GM12878 (cell line): ENCODE results near the gene ZNF804B. TPM values are rescaled to one million over a fixed set of nuclear protein-coding genes. Genes with fewer than 3 reads are reported as not detected.

Experiments
- CUX1 ChIP-seq: IDR thresholded peaks from 2 replicates; pipeline ENCODE4 v1.6.1; 2012; ENCODE audit warnings: improper control_type of control experiment, low read depth, low read length; ENCODE audit not compliant: insufficient replicate concordance
- NBN ChIP-seq: fragments of 450-650 bp; IDR thresholded peaks from 2 replicates; pipeline ENCODE4 v1.6.1; 2016
- SMAD5 ChIP-seq: IDR thresholded peaks from 2 replicates; pipeline ENCODE4 v1.6.1; 2016; ENCODE audit warnings: antibody characterized with exemption, low read depth
- ZBED1 ChIP-seq: IDR thresholded peaks from 2 replicates; pipeline ENCODE4 v1.6.1; 2016; ENCODE audit warnings: borderline replicate concordance
- ZNF592 ChIP-seq: fragments of 450-650 bp; IDR thresholded peaks from 2 replicates; pipeline ENCODE4 v1.6.1; 2017; ENCODE audit warnings: mild to moderate bottlenecking, moderate library complexity
- polyA plus RNA-seq, 11 experiments: library from polyadenylated mRNA; depleted of rRNA in 4 of 11; unstranded in 6 of 11; stranded (reverse) in 5 of 11; fragments of >200 nt; fragmentation: Nextera tagmentation in 4 of 11; fragmentation: Illumina TruSeq in 1 of 11; extraction: Ambion mirVana in 4 of 11; extraction: Trizol in 1 of 11; gene quantifications; 1 replicate in 1 of 11; 2 replicates in 10 of 11; pipeline versions ENCODE4 v1.2.1 to v1.2.3, GENCODE V29; 2011 to 2016; ENCODE audit warnings: inconsistent platforms in 2 of 11, missing spikeins in 2 of 11, low read depth in 1 of 11
- total RNA-seq, 4 experiments: library from RNA; depleted of rRNA in 3 of 4; stranded (reverse); fragments of >200 nt in 3 of 4; fragmentation: Illumina TruSeq in 1 of 4; extraction: Trizol in 1 of 4; gene quantifications; 2 replicates each; pipeline versions ENCODE4 v1.2.1 to v1.2.3, GENCODE V29; 2013 to 2021

ZNF804B gene
- total and polyA plus RNA-seq, 10 of the 15 experiments (the other 5 are each of a cell fraction or from before 2014, with no cell fraction given) = not detected

- TF ChIP-seq CUX1 (no peak), ZBED1 (no peak), ZNF592 (no peak), NBN (no peak), SMAD5 (no peak)
Observed at GRCh38 chr7:89165421-89165820, 405.9 kb downstream of the ZNF804B start (continued).
